Breast epithelium (tissue), 4 donors: ENCODE results near the gene FAM83F. TPM values are rescaled to one million over a fixed set of nuclear protein-coding genes. Genes with fewer than 3 reads are reported as not detected.

Source experiments
- DNase-seq, 2 donors: peaks; one replicate each; pipeline ENCODE4 v3.0.0-alpha.2; 2019; ENCODE audit warnings: low spot score in 2 of 2
- H3K27ac ChIP-seq, 2 donors: fragments of 200-600 bp; sonication (generic) in 1 of 2; one replicate each; pipeline ENCODE4 v1.5.1; 2016 to 2019; ENCODE audit warnings: mild to moderate bottlenecking in 1 of 2
- H3K27me3 ChIP-seq, 2 donors: fragments of 200-600 bp; sonication (generic) in 1 of 2; one replicate each; pipeline versions ENCODE4 v1.5.1 to v1.6.0; 2017 to 2019; ENCODE audit warnings: control low read depth in 1 of 2, mild to moderate bottlenecking in 1 of 2
- H3K36me3 ChIP-seq: fragments of 200-600 bp; one replicate; pipeline ENCODE4 v1.5.1; 2019
- H3K4me1 ChIP-seq, 2 donors: fragments of 200-600 bp; sonication (generic); one replicate each; pipeline ENCODE4 v1.5.1; 2016 to 2019; ENCODE audit warnings: control low read depth in 1 of 2
- H3K4me3 ChIP-seq, 3 donors: fragments of 200-600 bp; sonication (generic); 1 replicate in 2 of 3; 2 replicates in 1 of 3; pipeline ENCODE4 v1.5.1; 2016 to 2019; ENCODE audit warnings: mild to moderate bottlenecking in 3 of 3, moderate library complexity in 2 of 3
- H3K9me3 ChIP-seq, 2 donors: fragments of 200-600 bp; sonication (generic) in 1 of 2; one replicate each; pipeline ENCODE4 v1.5.1; 2016 to 2019; ENCODE audit warnings: control low read depth in 1 of 2
- CTCF ChIP-seq, 3 donors: fragments of 450-650 bp; IDR thresholded peaks; one replicate each; pipeline ENCODE4 v1.5.1; 2016 to 2017; ENCODE audit warnings: antibody characterized with exemption in 3 of 3, mild to moderate bottlenecking in 3 of 3, moderate library complexity in 3 of 3
- POLR2A ChIP-seq: fragments of 450-650 bp; IDR thresholded peaks from one replicate; pipeline ENCODE4 v1.6.1; 2016; ENCODE audit warnings: antibody characterized with exemption, mild to moderate bottlenecking, moderate library complexity
- POLR2AphosphoS5 ChIP-seq, 3 donors: sonication (generic); formaldehyde crosslinking; IDR thresholded peaks; one replicate each; pipeline ENCODE4 v1.6.1; 2017; ENCODE audit warnings: antibody characterized with exemption in 3 of 3
- intact Hi-C: fragments of 100-400 bp; cut with DNase I; formaldehyde crosslinking; loops from one replicate; pipeline ENCODE4 v1.15.1; 2023; ENCODE audit warnings: low total_unique reads
- total RNA-seq, 3 donors: library from RNA; depleted of rRNA; stranded (reverse); fragments of >200 nt; gene quantifications; one replicate each; pipeline ENCODE4 v1.1.0, GENCODE V29; 2016

Gene FAM83F
- total RNA-seq, 3 donors from 2014 or later: 4.5 to 15.5 (median 7.5) TPM

DNA sequence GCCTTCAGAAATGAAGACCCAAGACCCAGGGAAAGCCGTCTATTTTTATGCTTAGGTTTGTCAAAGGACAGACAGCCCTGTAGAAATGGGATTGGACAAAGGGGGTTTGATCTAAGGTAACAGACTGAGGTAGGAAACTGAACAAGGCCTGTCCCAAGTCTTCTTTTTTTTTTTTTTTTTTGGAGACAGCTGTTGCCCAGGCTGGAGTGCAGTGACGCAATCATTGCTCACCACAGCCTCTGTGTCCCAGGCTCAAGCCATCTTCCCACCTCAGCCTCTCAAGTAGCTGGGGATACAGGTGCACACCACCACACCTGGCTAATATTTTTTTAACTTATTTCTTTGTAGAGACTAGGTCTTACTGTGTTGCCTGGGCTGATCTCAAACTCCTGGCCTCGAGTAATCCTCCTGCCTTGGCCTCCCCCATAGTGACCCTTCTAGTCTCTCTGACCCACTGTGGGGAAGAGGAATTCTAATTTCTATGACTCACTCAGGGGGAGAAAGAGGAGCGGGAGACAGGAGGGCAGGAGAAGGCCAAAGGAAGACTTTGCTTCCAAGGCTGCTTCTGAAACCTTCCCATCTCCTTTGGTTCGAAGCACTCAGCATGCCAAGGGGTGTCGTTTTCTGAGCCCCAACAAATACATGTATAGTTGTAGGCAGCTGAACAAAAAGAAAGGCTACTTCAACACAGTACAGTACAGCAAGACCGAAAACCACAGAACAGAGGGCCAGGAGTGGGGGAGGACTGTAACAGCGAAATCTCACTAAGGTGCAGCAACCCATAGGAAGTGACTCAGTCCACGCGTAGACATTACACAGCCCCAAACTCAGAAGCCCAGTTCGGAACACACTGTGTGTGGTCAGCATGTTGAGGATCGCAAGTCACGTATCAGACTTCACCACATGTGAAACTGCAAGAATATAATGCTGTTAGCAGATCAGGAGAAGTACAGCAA, 33.7 kb upstream of the FAM83F start:
- Histone ChIP-seq H3K27ac (no peak overlapping the region), H3K4me3 (no peak overlapping the region), H3K36me3 (no peaks in the 10 kb centered on the region), H3K27me3 (no peaks in the 10 kb centered on the region), H3K4me1 (no peaks in the 10 kb centered on the region), H3K9me3 (no peaks in the 10 kb centered on the region)
- intact Hi-C loops: no loop called here
- TF ChIP-seq CTCF (IDR thresholded peaks at IDR 0.05) (no peak), POLR2AphosphoS5 (IDR thresholded peaks at IDR 0.05) (no peak), POLR2A (no peak)
- DNase-seq: no peak

DNA sequence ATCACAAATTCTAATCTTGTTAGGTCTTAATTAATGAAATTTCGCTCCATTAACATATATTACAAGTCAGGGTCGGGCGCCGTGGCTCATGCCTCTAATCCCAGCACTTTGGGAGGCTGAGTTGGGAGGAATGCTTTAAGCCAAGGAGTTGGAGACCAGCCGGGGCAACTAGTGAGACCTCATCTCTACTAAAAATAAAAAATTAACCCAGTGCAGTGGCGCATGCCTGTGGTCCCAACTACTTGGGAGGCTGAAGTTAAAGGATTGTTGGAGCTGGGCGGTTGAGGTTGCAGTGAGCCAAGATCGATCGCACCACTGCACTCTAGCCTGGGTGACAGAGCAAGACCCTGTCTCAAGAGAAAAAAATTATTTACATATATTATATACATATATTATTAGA, 32.7 kb upstream of the FAM83F start:
- Histone ChIP-seq H3K27me3 (no peaks in the 10 kb centered on the region), H3K4me3 (no peak overlapping the region), H3K27ac (no peak overlapping the region), H3K36me3 (no peaks in the 10 kb centered on the region), H3K4me1 (peaks cover 0 to 6% of the 10 kb centered on the region in 2 donors), H3K9me3 (no peaks in the 10 kb centered on the region)
- intact Hi-C loops: no loop called here
- no peak for TF ChIP-seq POLR2AphosphoS5 (IDR thresholded peaks at IDR 0.05)
- TF ChIP-seq POLR2A: no peak
- no peak for DNase-seq

DNA sequence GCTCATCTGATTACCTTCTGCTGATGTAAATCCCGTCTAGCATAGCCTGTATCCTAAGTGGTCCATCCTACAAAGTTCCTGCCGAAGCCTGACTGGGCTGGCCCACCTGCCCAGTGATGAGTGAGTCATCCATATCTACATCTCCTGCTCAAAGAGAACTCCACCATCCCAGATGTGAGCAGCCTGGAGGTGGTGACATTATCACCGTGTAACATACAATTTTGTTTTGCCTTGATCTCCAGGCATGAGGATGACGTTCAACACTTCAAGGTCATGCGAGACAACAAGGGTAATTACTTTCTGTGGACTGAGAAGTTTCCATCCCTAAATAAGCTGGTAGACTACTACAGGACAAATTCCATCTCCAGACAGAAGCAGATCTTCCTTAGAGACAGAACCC, 29.0 kb upstream of the FAM83F start:
- no peak for DNase-seq
- Histone ChIP-seq H3K9me3 (no peaks in the 10 kb centered on the region), H3K36me3 (no peaks in the 10 kb centered on the region), H3K27ac (no peak overlapping the region), H3K27me3 (no peaks in the 10 kb centered on the region), H3K4me3 (no peak overlapping the region), H3K4me1 (peaks cover 0 to 11% of the 10 kb centered on the region in 2 donors)
- intact Hi-C loops: no loop called here
- TF ChIP-seq POLR2AphosphoS5 (IDR thresholded peaks at IDR 0.05): no peak
- TF ChIP-seq CTCF (IDR thresholded peaks at IDR 0.05): no peak
- TF ChIP-seq POLR2A: no peak

- Histone ChIP-seq H3K27me3 (no peaks in the 10 kb centered on the region), H3K36me3 (no peaks in the 10 kb centered on the region), H3K4me3 (no peak overlapping the region), H3K27ac (peak overlapping the region; percentile 69 to 73), H3K9me3 (no peaks in the 10 kb centered on the region), H3K4me1 (peaks cover 0 to 11% of the 10 kb centered on the region in 2 donors)
- DNase-seq: no peak
- no peak for TF ChIP-seq POLR2AphosphoS5 (IDR thresholded peaks at IDR 0.05)
- TF ChIP-seq CTCF (IDR thresholded peaks at IDR 0.05): no peak
- no peak for TF ChIP-seq POLR2A
- intact Hi-C loops: no loop called here
Measured at GRCh38 chr22:39966470-39966869, 28.3 kb upstream of the FAM83F start.

DNA sequence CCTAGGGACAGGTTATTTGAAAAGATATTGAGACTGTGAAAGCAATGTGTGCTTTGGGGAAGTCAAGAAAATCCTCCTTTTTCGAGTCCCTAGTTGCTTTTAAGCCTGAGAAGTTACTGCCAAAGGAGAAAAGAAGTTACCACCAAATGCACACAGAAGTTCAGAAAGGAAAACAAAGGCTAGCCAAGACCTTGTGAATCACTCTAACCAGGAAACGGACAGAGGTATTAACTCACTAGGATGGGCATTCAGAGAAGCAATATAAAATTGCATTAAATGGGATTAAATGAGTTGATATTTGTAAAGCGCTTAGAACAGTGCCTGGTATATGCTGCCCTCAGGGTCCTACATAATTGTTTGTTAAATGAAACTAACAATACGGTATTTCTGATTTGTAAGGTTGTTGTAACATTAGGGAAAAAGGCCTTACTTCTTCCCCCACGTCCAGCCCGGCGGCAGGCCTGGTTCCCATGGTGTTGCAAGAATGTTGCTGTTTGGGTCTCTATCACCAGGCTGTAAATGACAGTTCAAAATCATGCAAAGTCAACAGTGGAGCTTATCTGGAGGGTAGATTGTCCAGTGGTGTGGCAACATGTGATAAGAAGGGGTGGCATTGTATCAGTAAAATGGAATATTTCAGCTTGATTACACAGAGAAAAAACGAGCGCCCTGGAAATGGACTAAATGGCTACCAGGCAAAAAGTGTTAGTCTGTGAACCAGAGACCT, 27.5 kb upstream of the FAM83F start:
- no peaks in the 10 kb centered on the region for H3K27me3 ChIP-seq
- intact Hi-C loops: no loop called here
- no peak for DNase-seq
- no peaks in the 10 kb centered on the region for H3K9me3 ChIP-seq
- no peak for TF ChIP-seq POLR2AphosphoS5 (IDR thresholded peaks at IDR 0.05)
- no peak for TF ChIP-seq POLR2A
- TF ChIP-seq CTCF (IDR thresholded peaks at IDR 0.05): no peak
- peaks cover 0 to 11% of the 10 kb centered on the region in 2 donors for H3K4me1 ChIP-seq
- no peaks in the 10 kb centered on the region for H3K36me3 ChIP-seq
- H3K4me3 ChIP-seq: no peak overlapping the region
- H3K27ac ChIP-seq: peak overlapping the region; percentile 73
